KBM-7 (cell line): Measurements from ENCODE around the gene HNRNPA3.
A peak's percentile ranks its signal among the peaks of the same experiment; 100 is the strongest.
"Not testable (repeated sequence)": the region's sequence is repeated elsewhere in the genome, so short reads cannot be mapped to it uniquely, and the experiment has no call there.

Source experiments
- DNase-seq: peaks from one replicate; pipeline ENCODE4 v3.0.0-alpha.2; 2015
- in situ Hi-C: fragments of 300-500 bp; cut with MboI; formaldehyde crosslinking; loops from 2 replicates; pipeline ENCODE4 v1.14.3; 2020; ENCODE audit warnings: low sequenced_read_pairs, low pct_unique_long_range_greater_than_20kb, mixed read lengths

The HNRNPA3 gene

DNA sequence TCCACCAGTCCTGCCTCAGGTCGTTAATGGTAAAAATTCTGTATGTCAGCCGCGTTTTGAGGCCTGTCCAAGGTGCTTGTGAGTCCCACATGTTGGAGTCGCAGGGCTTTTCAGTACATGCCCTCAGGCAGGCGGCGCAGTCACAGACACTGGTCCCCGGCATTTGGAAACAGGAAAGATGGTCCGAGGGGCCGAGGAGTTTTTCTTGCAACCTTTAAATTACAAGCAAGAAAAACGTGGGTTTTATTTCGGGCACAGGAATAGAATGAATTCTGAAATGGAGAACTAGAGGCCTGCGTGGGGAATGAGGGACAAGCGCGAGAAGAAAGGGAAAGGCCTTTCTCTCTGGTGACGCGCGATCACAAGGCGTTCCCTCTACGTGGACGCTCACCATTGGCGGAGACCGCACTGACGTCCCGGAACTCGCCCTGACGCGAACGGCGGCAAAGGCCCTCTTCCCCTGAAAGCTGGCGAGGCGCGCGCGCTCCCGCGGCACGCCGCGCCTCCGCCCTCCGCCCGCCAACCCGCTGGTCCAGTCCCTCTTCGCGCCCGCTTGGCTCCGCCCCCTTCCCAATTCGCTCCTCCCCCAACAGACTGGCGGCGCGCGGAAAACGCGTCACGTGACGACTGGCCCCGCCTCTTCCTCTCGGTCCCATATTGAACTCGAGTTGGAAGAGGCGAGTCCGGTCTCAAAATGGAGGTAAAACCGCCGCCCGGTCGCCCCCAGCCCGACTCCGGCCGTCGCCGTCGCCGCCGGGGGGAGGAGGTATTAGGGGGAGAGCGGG is at the start of gene HNRNPA3:
Gene HNRNPA3, plus strand, starts transcription at position 689 of the 785 bp plus-strand sequence. Its CDS starts 6 bp downstream, at position 695.
- in situ Hi-C loops = no loop called here
- peak; percentile 99 for DNase-seq

DNA sequence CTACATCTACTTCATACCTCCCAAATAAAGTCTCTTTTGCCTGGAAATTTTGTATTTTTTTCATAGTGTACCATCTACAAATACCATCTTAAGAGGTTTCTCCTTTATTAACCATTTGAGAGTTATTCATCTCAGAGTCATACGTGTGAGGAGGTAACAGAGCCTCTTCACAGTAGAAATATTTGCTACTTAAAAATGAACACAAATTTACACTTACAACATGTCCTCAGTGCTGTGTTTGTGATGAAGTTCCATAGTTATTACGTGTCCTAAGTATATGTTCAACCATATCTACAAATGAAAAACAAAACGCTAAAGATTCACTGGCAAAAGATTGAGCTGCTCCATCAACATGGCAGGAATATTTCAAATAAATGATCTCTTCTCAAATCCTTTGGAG is 48.5 kb upstream of the HNRNPA3 start:
- DNase-seq = no peak
- in situ Hi-C loops = loop anchor here (10.0 to 25.0 kb wide), 2 partner anchors 161 to 573 kb away; no protein-coding TSS in a partner anchor

DNA sequence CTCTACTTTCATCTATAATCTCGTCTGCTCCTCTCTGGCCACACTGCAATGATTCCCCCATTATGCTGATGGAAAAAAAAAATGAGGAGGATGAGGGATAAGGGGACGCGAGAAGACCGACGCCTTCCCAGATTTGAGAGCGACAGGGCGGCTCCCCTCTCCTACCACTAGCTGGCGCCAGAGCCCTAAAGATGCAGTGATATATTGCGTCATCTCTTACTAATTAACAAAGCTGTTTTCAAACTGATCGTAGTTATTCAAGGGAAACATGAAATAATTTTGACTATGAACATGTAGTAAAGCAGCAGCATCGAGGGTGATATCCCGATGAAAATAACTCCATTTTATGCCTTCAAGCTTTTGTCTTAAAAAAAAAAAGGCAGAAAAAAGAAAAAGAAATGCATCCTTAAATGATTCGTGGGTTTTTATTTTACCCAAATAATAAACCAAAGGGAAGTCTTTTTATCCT is 48.0 kb upstream of the HNRNPA3 start:
- in situ Hi-C loops = loop anchor here (10.0 to 25.0 kb wide), 2 partner anchors 160 to 573 kb away; no protein-coding TSS in a partner anchor
- DNase-seq = peak; percentile 86

DNA sequence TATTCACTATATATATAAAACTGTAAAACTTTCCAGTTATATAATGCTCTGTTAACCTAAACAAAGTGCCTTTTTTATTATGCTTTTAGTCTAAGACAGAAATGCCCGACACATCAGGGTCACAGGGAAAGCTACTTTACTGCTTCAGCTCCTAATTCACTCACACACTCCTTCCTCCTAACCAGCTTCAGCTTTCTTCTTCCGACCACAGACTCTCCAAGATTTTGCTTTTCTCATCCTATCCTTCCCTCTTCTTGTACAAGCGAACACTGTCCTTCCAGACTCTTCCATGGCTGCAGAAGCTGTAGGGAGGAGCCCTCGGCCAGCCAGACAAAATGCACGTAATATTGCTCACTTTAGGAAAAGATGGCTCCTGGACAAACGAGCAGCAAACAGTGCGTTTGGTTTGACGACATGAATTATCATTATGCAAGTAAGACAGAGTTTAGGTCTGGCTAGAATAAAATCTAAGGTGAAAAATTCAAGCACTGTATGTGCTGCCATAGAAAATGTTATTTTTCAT is 47.5 kb upstream of the HNRNPA3 start:
- in situ Hi-C loops = loop anchor here (10.0 to 25.0 kb wide), 2 partner anchors 160 to 572 kb away; no protein-coding TSS in a partner anchor
- DNase-seq = peak; percentile 60

DNA sequence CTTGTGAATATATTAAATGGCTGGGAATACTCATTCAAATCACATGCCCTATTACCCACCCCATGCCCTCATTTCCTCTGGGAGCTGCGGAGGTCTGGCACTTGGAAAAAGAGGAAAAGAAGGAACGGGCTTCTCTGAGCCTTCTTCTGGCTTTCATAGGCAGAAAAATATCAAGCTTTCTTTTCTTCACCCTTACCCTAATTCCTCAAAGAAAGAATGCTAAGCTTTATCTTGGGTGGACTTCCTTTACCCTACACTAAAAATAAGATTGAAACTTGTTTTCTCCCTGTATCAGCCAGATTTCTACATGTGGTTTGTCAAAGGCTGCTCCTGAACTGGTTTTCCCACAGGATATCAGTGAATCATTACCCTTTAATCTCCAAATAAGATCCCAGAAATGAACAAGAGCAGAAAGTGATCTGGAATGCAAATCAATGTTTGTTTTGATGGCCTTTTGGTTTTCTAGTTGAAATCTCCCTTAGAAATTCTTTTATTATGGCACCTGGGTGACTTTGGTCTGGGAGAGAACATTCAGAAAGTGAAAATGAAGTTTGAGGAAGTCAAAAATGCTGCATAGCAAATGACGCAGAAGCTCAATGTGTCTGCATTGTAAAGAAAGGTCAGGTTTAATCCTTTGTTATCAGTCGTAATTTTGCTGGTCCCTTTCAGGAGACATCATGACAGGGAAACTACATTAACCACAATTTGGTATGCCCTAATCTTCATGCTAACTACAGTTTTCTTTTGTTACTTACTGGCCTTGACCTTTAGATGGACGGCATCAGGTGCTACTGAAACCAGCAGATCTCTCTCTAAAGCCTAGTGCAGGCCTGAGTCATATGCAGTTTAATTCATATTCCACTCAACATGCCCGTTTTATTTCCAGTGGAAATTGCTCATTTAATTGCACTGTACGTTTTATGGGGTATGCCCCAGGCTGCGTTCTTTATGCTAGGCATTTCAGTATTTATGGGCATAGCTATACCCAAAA is 46.6 kb upstream of the HNRNPA3 start:
- in situ Hi-C loops = loop anchor here (10.0 to 25.0 kb wide), 2 partner anchors 159 to 571 kb away; no protein-coding TSS in a partner anchor
- peak; percentile 67 for DNase-seq

DNA sequence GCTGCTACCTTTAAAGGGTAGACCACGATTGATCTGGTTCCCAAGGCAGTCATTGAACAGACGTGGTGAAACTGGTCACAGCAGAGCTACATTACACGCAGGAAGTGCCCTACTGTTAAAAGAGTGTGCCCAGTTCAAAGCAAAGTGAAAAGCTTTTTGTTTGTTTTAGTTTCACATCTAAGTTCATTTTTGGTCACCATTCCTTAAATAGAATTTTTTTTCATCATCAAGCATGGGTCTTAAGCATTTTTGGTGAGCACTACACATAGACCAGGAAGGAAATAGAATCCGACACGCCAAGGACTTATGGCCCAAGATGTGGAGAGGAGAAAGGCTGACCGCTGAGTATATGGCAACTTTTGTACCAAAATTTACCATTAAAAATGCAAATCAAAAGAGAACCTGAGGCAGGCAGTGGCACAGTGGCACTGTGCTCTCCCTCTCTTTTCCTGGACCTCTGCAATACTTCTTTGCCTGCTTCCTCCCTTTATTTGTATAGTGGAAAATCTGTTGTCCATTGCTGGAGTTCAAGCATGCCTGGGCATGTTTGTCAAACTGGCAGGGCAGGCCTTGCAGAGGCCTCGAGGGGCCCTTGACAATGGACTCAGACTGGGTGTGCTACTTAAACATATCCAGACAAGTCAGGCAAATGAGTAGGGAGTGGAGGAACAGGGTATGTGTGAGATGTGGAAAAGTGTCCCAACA is 42.6 kb upstream of the HNRNPA3 start:
- in situ Hi-C loops = loop anchor here (10.0 to 25.0 kb wide), 2 partner anchors 155 to 567 kb away; no protein-coding TSS in a partner anchor
- DNase-seq = peak; percentile 36

DNA sequence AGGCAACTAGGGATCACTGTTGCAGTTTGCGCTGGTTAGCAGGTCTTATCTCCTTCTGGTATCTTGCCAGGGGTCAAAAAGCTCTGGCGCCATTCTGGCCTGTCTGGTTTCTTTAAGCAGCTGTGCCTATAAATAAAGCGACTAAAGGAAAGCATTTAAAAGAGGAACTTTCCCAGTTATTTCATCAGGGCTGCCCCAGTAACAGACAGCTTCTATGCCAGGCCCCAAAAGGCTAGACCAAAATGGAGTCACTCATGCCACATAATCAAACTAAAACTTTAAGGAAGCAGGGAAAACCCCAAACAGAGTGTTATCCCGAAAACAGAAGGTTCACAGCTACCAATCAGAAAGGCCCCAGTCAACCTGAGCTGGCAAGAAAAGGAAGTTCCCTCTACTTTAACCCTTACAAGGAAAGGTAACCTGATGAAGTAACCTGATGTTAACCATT is 41.2 kb upstream of the HNRNPA3 start:
- DNase-seq = peak; percentile 77
- in situ Hi-C loops = loop anchor here (25.0 kb wide), 1 partner anchor 566 kb away; no protein-coding TSS in a partner anchor

DNA sequence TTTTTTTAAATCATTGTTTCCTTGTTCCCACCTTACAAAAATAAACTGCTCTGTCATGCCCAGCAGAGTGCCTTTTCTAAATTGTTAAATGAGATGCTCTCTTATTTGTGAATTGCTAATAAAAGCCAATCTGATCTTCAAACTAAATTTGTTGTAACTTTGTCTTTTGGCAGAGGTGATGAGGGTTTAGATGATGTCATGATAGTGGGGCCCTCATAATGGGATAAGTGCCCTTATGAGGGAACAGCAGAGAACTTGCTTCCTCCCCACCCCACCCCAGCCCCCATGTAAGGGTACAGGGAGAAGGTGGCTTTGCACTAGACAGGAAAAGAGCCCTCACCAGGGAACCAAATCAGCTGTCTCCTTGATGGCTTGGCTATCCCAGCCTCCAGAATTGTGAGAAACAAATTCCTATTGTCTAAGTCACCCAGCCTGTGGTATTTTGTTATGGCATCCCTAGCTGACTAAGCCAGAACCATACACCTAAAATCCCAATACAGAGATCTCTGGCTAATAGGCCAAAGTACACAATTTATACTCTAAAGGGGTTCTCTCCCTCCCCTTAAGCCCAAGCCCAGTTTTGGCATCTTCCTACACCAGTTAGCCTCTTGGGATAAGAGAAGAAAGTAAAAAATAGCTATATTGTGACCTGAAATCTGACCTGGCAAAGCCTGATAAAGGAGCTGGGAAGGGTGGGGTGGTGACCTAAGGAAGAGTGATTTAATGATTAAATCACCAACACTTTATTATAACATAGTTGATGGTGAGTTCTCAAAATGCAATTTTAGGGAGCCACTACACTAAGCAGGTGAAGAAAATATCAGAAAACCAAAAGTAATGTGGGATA is 40.3 kb upstream of the HNRNPA3 start:
- DNase-seq = no peak
- in situ Hi-C loops = loop anchor here (25.0 kb wide), 1 partner anchor 565 kb away; no protein-coding TSS in a partner anchor

DNA sequence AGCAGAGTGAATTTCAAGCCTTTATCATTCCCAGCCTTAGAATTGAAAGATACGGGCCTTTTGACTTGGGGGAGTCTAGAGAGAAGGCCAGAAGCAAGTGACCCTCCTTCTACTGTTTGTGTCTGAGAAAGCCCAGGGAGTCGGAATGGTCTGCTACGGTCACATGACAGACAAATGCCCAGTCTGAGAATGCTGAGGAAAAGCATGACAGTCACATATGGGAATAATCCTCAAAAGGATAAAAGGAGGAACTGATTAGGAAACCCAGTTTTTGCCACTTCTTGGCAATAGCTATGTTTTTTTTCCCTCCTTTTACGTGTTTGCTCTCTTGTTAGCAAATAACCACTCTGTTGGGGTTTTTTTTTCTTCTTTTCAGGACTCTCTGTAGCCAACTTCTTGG is 38.1 kb upstream of the HNRNPA3 start:
- no peak for DNase-seq
- in situ Hi-C loops = loop anchor here (25.0 kb wide), 1 partner anchor 563 kb away; no protein-coding TSS in a partner anchor

DNA sequence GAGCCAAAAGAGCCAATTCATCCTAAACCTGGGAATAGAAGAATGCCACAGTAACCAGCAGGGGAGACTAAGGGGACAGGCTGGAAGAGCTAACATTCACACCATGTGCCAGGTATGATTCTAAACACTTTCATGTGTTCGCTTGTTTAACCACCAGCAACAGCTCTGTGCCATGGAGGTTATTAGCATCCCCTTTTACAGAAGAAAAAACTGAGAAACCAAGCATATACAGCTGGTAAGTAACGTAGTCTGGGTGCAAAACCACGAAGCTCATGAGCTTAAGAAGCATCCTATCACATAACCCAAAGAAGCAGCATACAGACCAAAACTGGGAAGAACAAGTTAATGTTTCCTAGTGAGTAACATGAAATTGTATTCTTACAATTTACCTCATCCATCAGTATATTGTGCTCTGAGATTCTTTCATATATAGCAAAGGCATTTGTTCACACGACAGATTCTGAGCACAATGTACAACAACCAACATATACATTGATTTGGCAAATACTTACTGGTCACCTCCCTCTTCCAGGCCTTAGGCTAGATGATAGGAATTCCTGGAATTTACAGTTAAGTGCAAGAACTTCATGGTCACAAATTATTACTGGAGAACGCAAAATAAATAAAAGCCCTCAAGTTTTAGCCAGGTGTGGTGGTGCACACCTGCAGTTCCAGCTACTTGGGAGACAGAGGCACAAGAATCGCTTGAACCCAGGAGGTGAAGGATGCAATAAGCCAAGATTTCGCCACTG is 36.5 kb upstream of the HNRNPA3 start:
- in situ Hi-C loops = no loop called here
- DNase-seq = no peak

DNA sequence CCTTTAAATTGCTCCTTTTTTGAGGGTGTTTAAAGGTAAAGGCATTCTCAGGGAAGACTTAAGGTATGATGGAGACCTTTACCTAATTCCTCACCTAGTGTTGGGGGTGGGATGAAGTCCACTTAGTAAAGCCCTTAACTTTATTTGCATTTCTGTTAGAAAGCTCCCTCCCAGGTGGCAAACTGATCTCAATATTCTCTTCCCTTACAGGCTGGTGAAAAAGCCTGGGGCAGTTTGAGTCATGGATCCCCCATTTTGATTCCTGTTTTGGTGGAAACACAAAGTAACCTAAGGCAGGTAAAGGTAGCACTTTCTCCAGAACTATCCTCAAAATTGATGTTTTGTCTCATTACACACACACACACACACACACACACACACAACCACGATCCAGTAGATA is 33.8 kb upstream of the HNRNPA3 start:
- no peak for DNase-seq
- in situ Hi-C loops = no loop called here

DNA sequence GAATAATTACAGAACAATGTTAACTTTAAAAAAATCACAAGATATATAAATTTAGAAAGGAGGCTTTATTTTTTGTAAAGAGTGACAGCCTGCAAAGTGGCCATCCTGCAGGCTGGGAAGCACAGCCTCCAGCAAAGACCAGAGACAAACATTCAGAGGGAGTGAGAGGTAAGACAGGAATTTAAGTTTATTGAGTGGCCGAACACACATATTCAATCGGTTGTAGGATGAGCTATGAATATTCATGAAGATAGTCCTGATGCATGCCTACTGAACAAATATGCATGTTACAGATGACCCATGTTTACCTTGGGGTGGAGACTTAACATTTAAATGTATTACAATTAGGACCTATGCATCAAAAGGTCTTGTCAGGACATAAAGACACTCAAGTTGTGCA is 33.4 kb upstream of the HNRNPA3 start:
- no peak for DNase-seq
- in situ Hi-C loops = no loop called here

DNA sequence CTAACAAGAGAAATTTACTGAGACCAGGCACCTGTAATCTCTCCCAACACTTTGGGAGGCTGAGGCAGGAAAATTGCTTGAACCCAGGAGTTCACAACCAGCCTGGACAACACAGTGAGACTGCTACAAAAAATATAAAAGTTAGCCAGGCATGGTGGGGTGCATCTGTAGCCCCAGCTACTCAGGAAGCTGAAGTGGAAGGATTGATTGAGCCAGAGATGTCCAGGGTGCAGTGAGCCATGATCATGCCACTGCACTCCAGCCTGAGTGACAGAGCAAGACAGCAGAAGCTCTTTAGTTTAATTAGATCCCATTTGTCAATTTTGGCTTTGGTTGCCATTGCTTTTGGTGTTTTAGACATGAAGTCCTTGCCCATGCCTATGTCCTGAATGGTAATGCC is 32.9 kb upstream of the HNRNPA3 start:
- in situ Hi-C loops, DNase-seq: not testable (repeated sequence)

DNA sequence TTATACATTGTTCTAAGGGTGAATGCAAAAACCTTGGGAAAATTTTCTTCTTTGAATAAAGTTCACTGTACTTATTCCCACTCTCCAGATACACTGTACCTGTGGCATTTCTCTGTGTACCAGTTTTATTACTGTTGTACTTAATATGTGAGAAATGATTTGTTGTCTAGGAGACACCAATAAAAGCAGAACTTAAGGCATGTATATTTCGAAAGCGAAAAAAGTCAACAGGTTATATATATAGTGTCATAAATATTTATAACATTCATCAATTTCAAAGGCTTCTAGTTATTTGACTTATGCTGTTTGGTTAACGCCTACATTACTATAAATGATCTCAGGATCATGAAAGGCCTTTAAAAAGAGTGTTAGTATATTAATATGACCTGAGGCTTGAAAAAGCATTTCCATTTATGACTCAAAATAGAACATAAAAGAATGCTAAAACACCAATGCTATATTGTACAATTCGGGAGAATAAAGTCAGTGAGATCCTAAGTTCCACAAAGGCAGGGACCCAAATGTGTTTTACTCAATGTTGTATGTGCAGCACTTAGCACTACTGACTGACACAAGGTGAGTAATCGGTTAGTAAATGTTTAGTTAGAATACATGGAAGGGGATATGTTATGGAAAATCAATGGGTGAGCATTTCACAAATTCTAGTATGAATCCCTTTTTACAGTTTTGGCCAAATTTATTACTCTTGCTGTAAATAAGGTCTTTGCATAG is 32.2 kb upstream of the HNRNPA3 start:
- no peak for DNase-seq
- in situ Hi-C loops = no loop called here

DNA sequence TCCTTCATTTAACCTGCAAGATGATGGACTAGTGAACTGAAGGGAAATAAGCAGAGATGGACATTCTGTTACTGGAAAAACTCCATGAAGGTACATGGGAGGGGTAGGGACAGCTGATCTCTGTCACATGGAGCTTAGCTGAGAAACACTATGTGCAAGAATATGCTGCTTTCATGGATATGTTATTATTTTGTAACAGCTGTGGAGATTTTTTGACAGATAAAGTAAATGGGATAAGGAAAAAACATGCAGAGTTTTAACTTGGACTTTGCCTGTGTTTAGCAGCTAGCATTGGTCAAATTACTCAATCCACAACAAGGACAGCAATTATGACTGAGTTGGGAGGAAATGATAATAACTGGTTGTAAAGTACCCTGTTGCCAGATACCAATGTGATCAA is 28.7 kb upstream of the HNRNPA3 start:
- in situ Hi-C loops = no loop called here

DNA sequence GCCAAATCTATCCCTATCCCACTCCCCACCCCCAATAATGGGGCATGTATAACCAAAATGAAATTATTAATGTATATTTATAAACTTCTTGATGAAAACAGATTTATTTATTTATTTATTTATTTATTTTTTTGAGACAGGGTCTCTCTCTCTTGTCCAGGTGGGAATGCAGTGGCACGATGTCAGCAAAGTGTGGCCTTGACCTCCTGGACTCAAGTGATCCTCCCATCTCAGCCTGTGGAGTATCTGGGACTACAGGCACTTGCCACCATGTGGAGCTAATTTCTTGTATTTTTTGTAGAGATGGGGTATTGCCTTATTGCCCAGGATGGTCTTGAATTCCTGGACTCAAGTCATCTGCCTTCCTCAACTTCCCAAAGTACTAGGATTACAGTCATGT is 28.0 kb upstream of the HNRNPA3 start:
- no peak for DNase-seq
- in situ Hi-C loops = no loop called here

More for the DNA sequence above, 28.7 kb upstream of the HNRNPA3 start:
- no peak for DNase-seq
